A549 (cell line): ENCODE measurements around the gene TNNT2.

Source experiments
- HOXA7 ChIP-seq: fragments of 250-450 bp; sonication (Bioruptor Pico); IDR thresholded peaks from 2 replicates; pipeline ENCODE4 v1.5.0; 2020; ENCODE audit warnings: mild to moderate bottlenecking, moderate library complexity
- KDM1A ChIP-seq: fragments of 200-600 bp; sonication (generic); IDR thresholded peaks from 2 replicates; pipeline ENCODE4 v1.6.1; 2016; ENCODE audit warnings: low read depth, mild to moderate bottlenecking
- MAZ ChIP-seq: fragments of 150-350 bp; IDR thresholded peaks from 2 replicates; pipeline ENCODE4 v1.6.1; 2014; ENCODE audit warnings: antibody characterized with exemption, low read depth, low read length, borderline replicate concordance
- POLR2A ChIP-seq: IDR thresholded peaks from 2 replicates; pipeline ENCODE4 v1.6.1; 2012; ENCODE audit warnings: mild to moderate bottlenecking, low read length
- RAD21 ChIP-seq, 2 experiments: fragments of >200 bp in 1 of 2; sonication (Bioruptor Twin) in 1 of 2; formaldehyde crosslinking in 1 of 2; IDR thresholded peaks in 1 of 2; conservative IDR thresholded peaks in 1 of 2; 2 replicates in 1 of 2; 3 replicates in 1 of 2; pipeline ENCODE4 v1.6.1; 2012 to 2018; ENCODE audit warnings: inconsistent platforms in 1 of 2
- RFX5 ChIP-seq: fragments of 450-650 bp; IDR thresholded peaks from 2 replicates; pipeline ENCODE4 v1.7.1; 2014; ENCODE audit warnings: antibody characterized with exemption, mild to moderate bottlenecking, moderate library complexity
- SMC3 ChIP-seq: fragments of >200 bp; sonication (Bioruptor Twin); formaldehyde crosslinking; IDR thresholded peaks from 3 replicates; pipeline ENCODE4 v1.6.1; 2018; ENCODE audit warnings: inconsistent platforms
- TF ChIP-seq, protein P1 (sequence below): fragments of >200 bp; sonication (Bioruptor Twin); formaldehyde crosslinking; IDR thresholded peaks from 3 replicates; pipeline ENCODE4 v1.5.1; 2016
- TF ChIP-seq, protein P2 (sequence below): fragments of 150-350 bp; IDR thresholded peaks from 2 replicates; pipeline ENCODE4 v1.6.1; 2014; ENCODE audit warnings: low read depth, mild to moderate bottlenecking, low read length
- TF ChIP-seq, protein P3 (sequence below): fragments of 250-450 bp; sonication (Bioruptor Pico); IDR thresholded peaks from 2 replicates; pipeline ENCODE4 v1.5.0; 2021; ENCODE audit warnings: mild to moderate bottlenecking, moderate library complexity, borderline replicate concordance
- TF ChIP-seq, protein P4 (sequence below): IDR thresholded peaks from 2 replicates; pipeline ENCODE4 v1.6.1; 2012

DNA sequence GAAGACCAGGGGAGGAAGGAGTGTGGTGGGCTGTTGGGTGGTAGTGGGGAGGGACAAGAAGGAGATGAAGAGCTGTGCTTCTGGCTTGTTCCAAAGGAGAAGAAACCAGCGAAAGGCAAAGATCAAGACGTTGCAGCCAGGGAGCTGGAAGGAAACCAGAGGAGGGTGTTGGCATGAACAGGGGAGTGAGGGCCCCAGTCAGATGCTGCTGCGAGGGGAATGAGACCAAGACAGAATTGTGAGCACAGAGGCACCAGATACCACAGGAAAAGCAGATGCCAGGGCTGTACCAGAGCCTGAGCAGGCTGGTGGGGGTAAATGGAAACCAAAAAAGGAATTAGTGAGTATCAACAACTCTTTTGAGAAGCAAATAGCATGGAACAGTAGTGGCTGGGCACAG, 15.6 kb upstream of the TNNT2 start:
- TF ChIP-seq, protein P1, sequence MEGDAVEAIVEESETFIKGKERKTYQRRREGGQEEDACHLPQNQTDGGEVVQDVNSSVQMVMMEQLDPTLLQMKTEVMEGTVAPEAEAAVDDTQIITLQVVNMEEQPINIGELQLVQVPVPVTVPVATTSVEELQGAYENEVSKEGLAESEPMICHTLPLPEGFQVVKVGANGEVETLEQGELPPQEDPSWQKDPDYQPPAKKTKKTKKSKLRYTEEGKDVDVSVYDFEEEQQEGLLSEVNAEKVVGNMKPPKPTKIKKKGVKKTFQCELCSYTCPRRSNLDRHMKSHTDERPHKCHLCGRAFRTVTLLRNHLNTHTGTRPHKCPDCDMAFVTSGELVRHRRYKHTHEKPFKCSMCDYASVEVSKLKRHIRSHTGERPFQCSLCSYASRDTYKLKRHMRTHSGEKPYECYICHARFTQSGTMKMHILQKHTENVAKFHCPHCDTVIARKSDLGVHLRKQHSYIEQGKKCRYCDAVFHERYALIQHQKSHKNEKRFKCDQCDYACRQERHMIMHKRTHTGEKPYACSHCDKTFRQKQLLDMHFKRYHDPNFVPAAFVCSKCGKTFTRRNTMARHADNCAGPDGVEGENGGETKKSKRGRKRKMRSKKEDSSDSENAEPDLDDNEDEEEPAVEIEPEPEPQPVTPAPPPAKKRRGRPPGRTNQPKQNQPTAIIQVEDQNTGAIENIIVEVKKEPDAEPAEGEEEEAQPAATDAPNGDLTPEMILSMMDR = no peak
- TF ChIP-seq, protein P2, sequence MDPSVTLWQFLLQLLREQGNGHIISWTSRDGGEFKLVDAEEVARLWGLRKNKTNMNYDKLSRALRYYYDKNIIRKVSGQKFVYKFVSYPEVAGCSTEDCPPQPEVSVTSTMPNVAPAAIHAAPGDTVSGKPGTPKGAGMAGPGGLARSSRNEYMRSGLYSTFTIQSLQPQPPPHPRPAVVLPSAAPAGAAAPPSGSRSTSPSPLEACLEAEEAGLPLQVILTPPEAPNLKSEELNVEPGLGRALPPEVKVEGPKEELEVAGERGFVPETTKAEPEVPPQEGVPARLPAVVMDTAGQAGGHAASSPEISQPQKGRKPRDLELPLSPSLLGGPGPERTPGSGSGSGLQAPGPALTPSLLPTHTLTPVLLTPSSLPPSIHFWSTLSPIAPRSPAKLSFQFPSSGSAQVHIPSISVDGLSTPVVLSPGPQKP = no peak
- TF ChIP-seq MAZ (no peak), RFX5 (no peak), SMC3 (no peak), POLR2A (no peak), RAD21 (conservative IDR thresholded peaks at IDR 0.05 in 1 of 2, IDR thresholded peaks at IDR 0.05 in 1 of 2) (no peak), KDM1A (no peak), HOXA7 (no peak)
- TF ChIP-seq, protein P3, sequence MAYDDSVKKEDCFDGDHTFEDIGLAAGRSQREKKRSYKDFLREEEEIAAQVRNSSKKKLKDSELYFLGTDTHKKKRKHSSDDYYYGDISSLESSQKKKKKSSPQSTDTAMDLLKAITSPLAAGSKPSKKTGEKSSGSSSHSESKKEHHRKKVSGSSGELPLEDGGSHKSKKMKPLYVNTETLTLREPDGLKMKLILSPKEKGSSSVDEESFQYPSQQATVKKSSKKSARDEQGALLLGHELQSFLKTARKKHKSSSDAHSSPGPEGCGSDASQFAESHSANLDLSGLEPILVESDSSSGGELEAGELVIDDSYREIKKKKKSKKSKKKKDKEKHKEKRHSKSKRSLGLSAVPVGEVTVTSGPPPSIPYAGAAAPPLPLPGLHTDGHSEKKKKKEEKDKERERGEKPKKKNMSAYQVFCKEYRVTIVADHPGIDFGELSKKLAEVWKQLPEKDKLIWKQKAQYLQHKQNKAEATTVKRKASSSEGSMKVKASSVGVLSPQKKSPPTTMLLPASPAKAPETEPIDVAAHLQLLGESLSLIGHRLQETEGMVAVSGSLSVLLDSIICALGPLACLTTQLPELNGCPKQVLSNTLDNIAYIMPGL = no peak
- TF ChIP-seq, protein P4, sequence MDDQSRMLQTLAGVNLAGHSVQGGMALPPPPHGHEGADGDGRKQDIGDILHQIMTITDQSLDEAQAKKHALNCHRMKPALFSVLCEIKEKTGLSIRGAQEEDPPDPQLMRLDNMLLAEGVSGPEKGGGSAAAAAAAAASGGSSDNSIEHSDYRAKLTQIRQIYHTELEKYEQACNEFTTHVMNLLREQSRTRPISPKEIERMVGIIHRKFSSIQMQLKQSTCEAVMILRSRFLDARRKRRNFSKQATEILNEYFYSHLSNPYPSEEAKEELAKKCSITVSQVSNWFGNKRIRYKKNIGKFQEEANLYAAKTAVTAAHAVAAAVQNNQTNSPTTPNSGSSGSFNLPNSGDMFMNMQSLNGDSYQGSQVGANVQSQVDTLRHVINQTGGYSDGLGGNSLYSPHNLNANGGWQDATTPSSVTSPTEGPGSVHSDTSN = no peak
